ENCODE measurements around the gene TGM5.

GRCh38 chr15:43280996-43281395, 14.3 kb upstream of the TGM5 start:
- TF ChIP-seq POLR2A (IDR thresholded peaks at IDR 0.05; ENCODE audit: low read length) (no peak), GATA1 (IDR thresholded peaks at IDR 0.05; ENCODE audit: low read depth, low read length) (no peak)
